Measurements from ENCODE around the gene PODXL.

- TF ChIP-seq, protein P1, sequence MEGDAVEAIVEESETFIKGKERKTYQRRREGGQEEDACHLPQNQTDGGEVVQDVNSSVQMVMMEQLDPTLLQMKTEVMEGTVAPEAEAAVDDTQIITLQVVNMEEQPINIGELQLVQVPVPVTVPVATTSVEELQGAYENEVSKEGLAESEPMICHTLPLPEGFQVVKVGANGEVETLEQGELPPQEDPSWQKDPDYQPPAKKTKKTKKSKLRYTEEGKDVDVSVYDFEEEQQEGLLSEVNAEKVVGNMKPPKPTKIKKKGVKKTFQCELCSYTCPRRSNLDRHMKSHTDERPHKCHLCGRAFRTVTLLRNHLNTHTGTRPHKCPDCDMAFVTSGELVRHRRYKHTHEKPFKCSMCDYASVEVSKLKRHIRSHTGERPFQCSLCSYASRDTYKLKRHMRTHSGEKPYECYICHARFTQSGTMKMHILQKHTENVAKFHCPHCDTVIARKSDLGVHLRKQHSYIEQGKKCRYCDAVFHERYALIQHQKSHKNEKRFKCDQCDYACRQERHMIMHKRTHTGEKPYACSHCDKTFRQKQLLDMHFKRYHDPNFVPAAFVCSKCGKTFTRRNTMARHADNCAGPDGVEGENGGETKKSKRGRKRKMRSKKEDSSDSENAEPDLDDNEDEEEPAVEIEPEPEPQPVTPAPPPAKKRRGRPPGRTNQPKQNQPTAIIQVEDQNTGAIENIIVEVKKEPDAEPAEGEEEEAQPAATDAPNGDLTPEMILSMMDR (IDR thresholded peaks at IDR 0.05; ENCODE audit: poor library complexity), result no peak
- TF ChIP-seq EZH2 (IDR thresholded peaks at IDR 0.05; ENCODE audit: borderline replicate concordance), result no peak
Measured at GRCh38 chr7:131552053-131552452, 4.4 kb downstream of the PODXL start.
